Measurements from ENCODE around the gene FXR2. TPM values are rescaled to one million over a fixed set of nuclear protein-coding genes. Genes with fewer than 3 reads are reported as not detected.
A peak's percentile ranks its signal among the peaks of the same experiment; 100 is the strongest.

The FXR2 gene
- total RNA-seq, 4 donors from 2014 or later, result 34.7 to 39.4 (median 36.7) TPM

GRCh38 chr17:7574176-7574953 is 40.3 kb downstream of the FXR2 start:
- Histone ChIP-seq H3K36me3 (peaks cover 4 to 76% (median 34%) of the 10 kb centered on the region in 3 donors), H3K4me3 (peak overlapping the region; percentile 96 to 98 (median 97)), H3K27ac (peak overlapping the region; percentile 98 to 100 (median 100)), H3K27me3 (no peaks in the 10 kb centered on the region), H3K9me3 (no peaks in the 10 kb centered on the region), H3K4me1 (peaks cover 0 to 66% (median 32%) of the 10 kb centered on the region in 4 donors)
- no peak for DNase-seq (ENCODE audit: low spot score in 2 of 2)
- 14 to 21% methylated on average over 14 of the region's 15 CpGs for WGBS, 2 donors
- no peak for TF ChIP-seq POLR2A (IDR thresholded peaks at IDR 0.05)
- no peak for TF ChIP-seq CTCF (IDR thresholded peaks at IDR 0.05)
- TF ChIP-seq EP300 (IDR thresholded peaks at IDR 0.05), result no peak

GRCh38 chr17:7573324-7574080 is 41.2 kb downstream of the FXR2 start:
- H3K27ac ChIP-seq, result peak overlapping the region; percentile 98 to 100 (median 100)
- no peaks in the 10 kb centered on the region for H3K27me3 ChIP-seq
- peak; percentile 78 to 80 for DNase-seq (ENCODE audit: low spot score in 2 of 2)
- H3K4me1 ChIP-seq, result peaks cover 0 to 59% (median 27%) of the 10 kb centered on the region in 4 donors
- TF ChIP-seq POLR2A (IDR thresholded peaks at IDR 0.05) (peak; percentile 32 to 78), EP300 (IDR thresholded peaks at IDR 0.05) (peak; percentile 76 to 95), CTCF (IDR thresholded peaks at IDR 0.05) (peak in 1 of 5 experiments; percentile 26)
- peak overlapping the region; percentile 96 to 98 (median 97) for H3K4me3 ChIP-seq
- peaks cover 0 to 74% (median 34%) of the 10 kb centered on the region in 3 donors for H3K36me3 ChIP-seq
- WGBS, 2 donors, result 0 to 1% methylated on average over 24 of the region's 71 CpGs
- H3K9me3 ChIP-seq, result no peaks in the 10 kb centered on the region

- DNase-seq (ENCODE audit: low spot score in 2 of 2), result peak; percentile 99
- peaks cover 0 to 52% (median 27%) of the 10 kb centered on the region in 4 donors for H3K4me1 ChIP-seq
- peak overlapping the region; percentile 98 to 100 (median 100) for H3K27ac ChIP-seq
- H3K4me3 ChIP-seq, result peak overlapping the region; percentile 96 to 98 (median 97)
- peaks cover 0 to 72% (median 30%) of the 10 kb centered on the region in 3 donors for H3K36me3 ChIP-seq
- H3K9me3 ChIP-seq, result no peaks in the 10 kb centered on the region
- no peaks in the 10 kb centered on the region for H3K27me3 ChIP-seq
- 0 to 1% methylated on average over 8 to 59 of the region's 73 CpGs for WGBS, 2 donors
- TF ChIP-seq CTCF (IDR thresholded peaks at IDR 0.05) (peak in 2 of 5 experiments; percentile 48 to 54), POLR2A (IDR thresholded peaks at IDR 0.05) (peak; percentile 98 to 99), EP300 (IDR thresholded peaks at IDR 0.05) (peak; percentile 4 to 99)
Observed at GRCh38 chr17:7572588-7573323, 41.9 kb downstream of the FXR2 start.

GRCh38 chr17:7572338-7572587 is 42.4 kb downstream of the FXR2 start:
- peak overlapping the region; percentile 5 to 96 (median 52) for H3K4me3 ChIP-seq
- no peaks in the 10 kb centered on the region for H3K9me3 ChIP-seq
- TF ChIP-seq POLR2A (IDR thresholded peaks at IDR 0.05), result no peak
- TF ChIP-seq EP300 (IDR thresholded peaks at IDR 0.05), result peak in 1 of 2 donors; percentile 98
- no peak for DNase-seq (ENCODE audit: low spot score in 2 of 2)
- 1% methylated on average over 10 to 11 of the region's 11 CpGs for WGBS, 2 donors
- peak overlapping the region; percentile 68 to 100 (median 98) for H3K27ac ChIP-seq
- no peaks in the 10 kb centered on the region for H3K27me3 ChIP-seq
- peaks cover 0 to 47% (median 27%) of the 10 kb centered on the region in 4 donors for H3K4me1 ChIP-seq
- peaks cover 2 to 72% (median 25%) of the 10 kb centered on the region in 3 donors for H3K36me3 ChIP-seq

GRCh38 chr17:7570351-7570750 is 44.3 kb downstream of the FXR2 start:
- Histone ChIP-seq H3K36me3 (peaks cover 5 to 72% (median 9%) of the 10 kb centered on the region in 3 donors), H3K27ac (no peak overlapping the region), H3K27me3 (no peaks in the 10 kb centered on the region), H3K4me1 (peaks cover 0 to 29% (median 17%) of the 10 kb centered on the region in 4 donors), H3K9me3 (no peaks in the 10 kb centered on the region), H3K4me3 (no peak overlapping the region)
- WGBS, 2 donors, result 94 to 96% methylated on average over 10 of the region's 10 CpGs
- TF ChIP-seq EP300 (IDR thresholded peaks at IDR 0.05) (no peak), CTCF (IDR thresholded peaks at IDR 0.05) (no peak), POLR2A (IDR thresholded peaks at IDR 0.05) (no peak)
- DNase-seq (ENCODE audit: low spot score in 2 of 2), result no peak
